Psoas muscle (tissue), 8 donors: ENCODE results near the gene DCAF12. TPM values are rescaled to one million over a fixed set of nuclear protein-coding genes. Genes with fewer than 3 reads are reported as not detected.

Experiments
- ATAC-seq, 4 donors: fragments of 200-7000 bp; cut with Tn5 transposase; one replicate each; pipeline ENCODE4 v1.9.1; 2020; ENCODE audit warnings: moderate library complexity in 3 of 4, mild to moderate bottlenecking in 2 of 4
- DNase-seq, 2 donors: peaks; one replicate each; pipeline ENCODE4 v3.0.0-alpha.2; 2020
- H3K27ac ChIP-seq: fragments of 200-600 bp; one replicate; pipeline ENCODE4 v1.8.0; 2022
- H3K27me3 ChIP-seq, 3 donors: fragments of 200-600 bp in 1 of 3; one replicate each; pipeline versions ENCODE4 v1.6.1 to v1.8.0; 2013 to 2022; ENCODE audit warnings: low read length in 2 of 3, mild to moderate bottlenecking in 2 of 3, moderate library complexity in 1 of 3; ENCODE audit not compliant: insufficient read depth in 3 of 3
- H3K36me3 ChIP-seq, 2 donors: fragments of 200-600 bp in 1 of 2; one replicate each; pipeline versions ENCODE4 v1.6.1 to v1.8.0; 2013 to 2022; ENCODE audit warnings: low read depth in 1 of 2, mild to moderate bottlenecking in 1 of 2, moderate library complexity in 1 of 2; ENCODE audit not compliant: insufficient read depth in 1 of 2
- H3K4me1 ChIP-seq: fragments of 200-600 bp; one replicate; pipeline ENCODE4 v1.8.0; 2022
- H3K4me3 ChIP-seq: fragments of 200-600 bp; one replicate; pipeline ENCODE4 v1.8.0; 2022; ENCODE audit warnings: mild to moderate bottlenecking
- H3K9me3 ChIP-seq: fragments of 200-600 bp; one replicate; pipeline ENCODE4 v1.8.0; 2022
- CTCF ChIP-seq: fragments of 200-600 bp; IDR thresholded peaks from one replicate; pipeline ENCODE4 v1.8.0; 2022; ENCODE audit warnings: antibody characterized with exemption
- WGBS, 3 donors: extraction: QIAGEN DNeasy Blood & Tissue Kit; methylation state at CpG; one replicate each; pipeline versions ENCODE4 v1.1.6 to v1.1.7; 2013; 5-methylcytosine and 5-hydroxymethylcytosine counted together
- intact Hi-C, 2 donors: fragments of 100-400 bp; cut with DNase I; formaldehyde crosslinking; loops; one replicate each; pipeline versions ENCODE4 v1.11.0 to v1.14.2; 2022
- polyA plus RNA-seq, 3 donors: library from polyadenylated mRNA; stranded (reverse); fragments of 200-250 nt; gene quantifications; one replicate each; pipeline ENCODE4 v1.2.3, GENCODE V29; 2013
- total RNA-seq, 4 donors: library from RNA; stranded (reverse); fragmentation: NEBNext Ultra II Directional in 2 of 4; extraction: Animal tissue kit (Norgen Biotek cat#: 25700) in 2 of 4; gene quantifications; one replicate each; pipeline versions ENCODE4 v1.2.1 to v1.2.4, GENCODE V29; 2021 to 2023
- donor health status: healthy with polysubstance abuse.
- donor health status: DM: no; HTN: no; CAD: no; lungs with moderate emphysema.
- donor health status: Bipolar disorder and iron deficiency.
- donor health status: healthy.
- donor health status: DM: yes; HTN: yes; CAD: no.
- donor health status: DM: no; HTN: no; CAD: no.
- donor health status: DM: no; HTN: no; CAD: no.
- donor health status: DM: yes; HTN: yes; CAD: no.

DCAF12 gene
- total and polyA plus RNA-seq, 7 donors = 15.8 to 38.0 (median 23.0) TPM

DNA sequence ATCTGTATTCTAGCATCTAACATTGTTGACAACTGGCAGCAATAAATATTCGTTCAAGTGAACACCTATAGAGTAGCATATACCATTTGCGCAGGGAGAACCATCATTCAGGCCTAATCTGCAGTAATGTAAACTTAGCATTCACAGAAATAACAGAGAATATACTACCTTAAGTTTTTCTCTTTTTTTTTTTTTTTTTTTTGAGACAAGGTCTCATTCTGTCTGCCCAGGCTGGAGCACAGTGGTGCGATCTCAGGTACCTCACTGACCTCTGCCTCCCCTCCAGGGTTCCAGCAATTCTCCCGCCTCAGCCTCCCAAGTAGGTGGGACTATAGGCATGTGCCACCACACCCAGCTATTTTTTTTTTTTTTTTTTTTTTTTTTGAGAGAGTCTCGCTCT lies 89.9 kb downstream of the DCAF12 start:
- TF ChIP-seq CTCF = no peak
- WGBS, 3 donors = 95 to 99% (median 98%) methylated on average over 5 of the region's 5 CpGs
- intact Hi-C loops = no loop called here

More for the DNA sequence above, 89.9 kb downstream of the DCAF12 start:
- peaks cover 0 to 9% of the 10 kb centered on the region in 2 donors for H3K36me3 ChIP-seq
- no peaks in the 10 kb centered on the region for H3K9me3 ChIP-seq
- H3K27ac ChIP-seq = no peak overlapping the region
- H3K4me3 ChIP-seq = no peak overlapping the region
- no peaks in the 10 kb centered on the region for H3K27me3 ChIP-seq
- DNase-seq (no peak), ATAC-seq (no peak)
- no peaks in the 10 kb centered on the region for H3K4me1 ChIP-seq

Other genes starting within 250 kb of the DCAF12 start
- 10 to 100 TPM; 31.5 to 46.3 (median 44.2) TPM for gene UBAP2, start 77.8 kb downstream of the DCAF12 start, total RNA-seq
- gene UBAP2, start 77.8 kb downstream of the DCAF12 start, polyA plus RNA-seq = 10 to 100 TPM; 14.4 to 18.7 (median 18.1) TPM
- 100 to 1,000 TPM in 1 of 4 donors, 10 to 100 TPM in 3; 55.8 to 126 (median 73.4) TPM for gene UBAP1, start 52.3 kb upstream of the DCAF12 start, total RNA-seq
- 100 to 1,000 TPM in 1 of 3 donors, 10 to 100 TPM in 2; 89.6 to 203 (median 92.9) TPM for gene UBAP1, start 52.3 kb upstream of the DCAF12 start, polyA plus RNA-seq
- 1 to 10 TPM in 1 of 4 donors, under 1 TPM in 3; 0.37 to 1.6 (median 0.52) TPM for gene KIF24, start 202.6 kb upstream of the DCAF12 start, total RNA-seq
- gene KIF24, start 202.6 kb upstream of the DCAF12 start, polyA plus RNA-seq = under 1 TPM; 0.10 to 0.57 (median 0.18) TPM
- 10 to 100 TPM; 14.7 to 19.7 (median 16.4) TPM for gene NUDT2, start 202.9 kb upstream of the DCAF12 start, total RNA-seq
- 10 to 100 TPM; 19.6 to 31.0 (median 28.3) TPM for gene NUDT2, start 202.9 kb upstream of the DCAF12 start, polyA plus RNA-seq